PC-9 (cell line): ENCODE measurements around the gene COPZ2. TPM values are rescaled to one million over a fixed set of nuclear protein-coding genes. Genes with fewer than 3 reads are reported as not detected.
"Not testable (repeated sequence)": the region's sequence is repeated elsewhere in the genome, so short reads cannot be mapped to it uniquely, and the experiment has no call there.

Experiments used
- Bru-seq: library from RNA; stranded (reverse); fragments of 400-500 nt; gene quantifications from one replicate; lab custom pipeline; 2021; lab: Mats Ljungman, UMichigan
- BruChase-seq, 2 experiments: library from RNA; stranded (reverse); fragments of 400-500 nt; gene quantifications; one replicate each; lab custom pipeline; 2021; lab: Mats Ljungman, UMichigan
- BruUV-seq: library from RNA; stranded (reverse); fragments of 400-500 nt; replicated peaks from 2 replicates; lab custom pipeline; 2021; lab: Mats Ljungman, UMichigan
- CTCF ChIA-PET: fragments of 300-600 bp; sonication (Branson Sonifier 250); formaldehyde crosslinking; loops from one replicate; lab custom pipeline; 2022; ENCODE audit warnings: antibody characterized with exemption; lab: Charles Lee
- POLR2A ChIA-PET: fragments of 300-600 bp; sonication (Branson Sonifier 250); formaldehyde crosslinking; loops from one replicate; lab custom pipeline; 2022; ENCODE audit warnings: antibody characterized with exemption; ENCODE audit not compliant: unreplicated experiment; lab: Charles Lee
- DNase-seq, 2 experiments: peaks; one replicate each; pipeline versions ENCODE4 v3.0.0 to v3.0.0-alpha.2; 2015 to 2022; ENCODE audit warnings: mixed read lengths in 1 of 2
- H2AFZ ChIP-seq: fragments of 200-600 bp; sonication (generic); 2 replicates; pipeline ENCODE4 v1.8.1; 2017; ENCODE audit warnings: antibody characterized with exemption
- H3F3A ChIP-seq: fragments of 200-600 bp; sonication (generic); 2 replicates; pipeline ENCODE4 v1.8.1; 2017; ENCODE audit warnings: antibody characterized with exemption, mild to moderate bottlenecking, low read depth; ENCODE audit not compliant: insufficient read depth
- H3K27ac ChIP-seq: fragments of 200-600 bp; sonication (generic); 2 replicates; pipeline ENCODE4 v1.6.1; 2016; ENCODE audit warnings: mixed run types
- H3K27me3 ChIP-seq: fragments of 200-600 bp; sonication (generic); 2 replicates; pipeline ENCODE4 v1.6.1; 2016; ENCODE audit warnings: low read depth, mixed run types; ENCODE audit not compliant: insufficient read depth
- H3K36me3 ChIP-seq: fragments of 200-600 bp; sonication (generic); 2 replicates; pipeline ENCODE4 v1.6.1; 2016; ENCODE audit warnings: low read depth, mixed run types
- H3K4me1 ChIP-seq: fragments of 200-600 bp; sonication (generic); replicated peaks from 2 replicates; pipeline ENCODE4 v1.6.1; 2016; ENCODE audit warnings: mixed run types; ENCODE audit not compliant: insufficient read depth
- H3K4me2 ChIP-seq: fragments of 200-600 bp; sonication (generic); 2 replicates; pipeline ENCODE4 v1.6.1; 2017; ENCODE audit warnings: mixed run types
- H3K4me3 ChIP-seq: fragments of 200-600 bp; sonication (generic); 2 replicates; pipeline ENCODE4 v1.6.1; 2016; ENCODE audit warnings: mixed run types
- H3K79me2 ChIP-seq: fragments of 200-600 bp; sonication (generic); 2 replicates; pipeline ENCODE4 v1.6.1; 2017; ENCODE audit warnings: low read depth, mixed run types
- H3K9me2 ChIP-seq: fragments of 200-600 bp; sonication (generic); 2 replicates; pipeline ENCODE4 v1.8.1; 2017; ENCODE audit warnings: mild to moderate bottlenecking; ENCODE audit not compliant: insufficient read depth
- H3K9me3 ChIP-seq: fragments of 200-600 bp; sonication (generic); 2 replicates; pipeline ENCODE4 v1.8.1; 2016; ENCODE audit warnings: low read depth; ENCODE audit not compliant: insufficient read depth
- H4K20me1 ChIP-seq: fragments of 200-600 bp; sonication (generic); 2 replicates; pipeline ENCODE4 v1.8.1; 2017; ENCODE audit not compliant: insufficient read depth
- EZH2 ChIP-seq: fragments of 200-600 bp; sonication (generic); IDR thresholded peaks from 2 replicates; pipeline ENCODE4 v1.8.0; 2017; ENCODE audit warnings: antibody characterized with exemption, low read depth
- intact Hi-C: fragments of 100-400 bp; cut with micrococcal nuclease; formaldehyde crosslinking; loops from one replicate; pipeline ENCODE4 v1.10.0; 2022; ENCODE audit not compliant: unreplicated experiment
- long read RNA-seq: library from polyadenylated mRNA; stranded (forward); transcript quantifications from one replicate; pipeline ENCODE4 v2.0.0, GENCODE V29; 2022
- total RNA-seq: library from RNA; stranded (reverse); gene quantifications from 2 replicates; pipeline ENCODE4 v1.2.3, GENCODE V29; 2021
- TF ChIP-seq, protein P1 (sequence below): fragments of 200-600 bp; sonication (generic); conservative IDR thresholded peaks from 2 replicates; pipeline ENCODE4 v1.6.1; 2017; ENCODE audit warnings: mixed run types, antibody characterized with exemption, mild to moderate bottlenecking, moderate library complexity

Gene COPZ2
- total RNA-seq (2.6 and 2.7 TPM in 2 replicates), Bru-seq, nascent RNA (percentile 19 among the genes with signal in this experiment), BruChase-seq, experiment 1, labeled RNA remaining after a 2-hour chase (percentile 25 among the genes with signal in this experiment), BruChase-seq, experiment 2, labeled RNA remaining after a 6-hour chase (percentile 7 among the genes with signal in this experiment)
- long read RNA-seq, partial matches to known transcripts: 0 of 8 reads
- long read RNA-seq, other reads (novel, unspliced or antisense): 5 of 8 reads

GRCh38 chr17:48037036-48037837 is at the start of gene COPZ2:
COPZ2 (minus strand) TSS chr17:48037797; CDS start chr17:48037777, 20 bp downstream.
- H3K79me2 ChIP-seq: no peaks in the 10 kb centered on the region
- TF ChIP-seq, protein P1, sequence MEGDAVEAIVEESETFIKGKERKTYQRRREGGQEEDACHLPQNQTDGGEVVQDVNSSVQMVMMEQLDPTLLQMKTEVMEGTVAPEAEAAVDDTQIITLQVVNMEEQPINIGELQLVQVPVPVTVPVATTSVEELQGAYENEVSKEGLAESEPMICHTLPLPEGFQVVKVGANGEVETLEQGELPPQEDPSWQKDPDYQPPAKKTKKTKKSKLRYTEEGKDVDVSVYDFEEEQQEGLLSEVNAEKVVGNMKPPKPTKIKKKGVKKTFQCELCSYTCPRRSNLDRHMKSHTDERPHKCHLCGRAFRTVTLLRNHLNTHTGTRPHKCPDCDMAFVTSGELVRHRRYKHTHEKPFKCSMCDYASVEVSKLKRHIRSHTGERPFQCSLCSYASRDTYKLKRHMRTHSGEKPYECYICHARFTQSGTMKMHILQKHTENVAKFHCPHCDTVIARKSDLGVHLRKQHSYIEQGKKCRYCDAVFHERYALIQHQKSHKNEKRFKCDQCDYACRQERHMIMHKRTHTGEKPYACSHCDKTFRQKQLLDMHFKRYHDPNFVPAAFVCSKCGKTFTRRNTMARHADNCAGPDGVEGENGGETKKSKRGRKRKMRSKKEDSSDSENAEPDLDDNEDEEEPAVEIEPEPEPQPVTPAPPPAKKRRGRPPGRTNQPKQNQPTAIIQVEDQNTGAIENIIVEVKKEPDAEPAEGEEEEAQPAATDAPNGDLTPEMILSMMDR: no peak
- peak; percentile 96 for TF ChIP-seq EZH2
- H3K27me3 ChIP-seq: peaks cover 53% of the 10 kb centered on the region
- H3K4me1 ChIP-seq: no peaks in the 10 kb centered on the region
- H3K9me3 ChIP-seq: no peaks in the 10 kb centered on the region
- DNase-seq: no peak
- H3K27ac ChIP-seq: no peak within 1 kb of the TSS
- POLR2A ChIA-PET: no interaction called here
- no peaks in the 10 kb centered on the region for H4K20me1 ChIP-seq
- intact Hi-C loops: no loop called here
- no TSS peak for BruUV-seq
- H3K36me3 ChIP-seq: no peaks in the 10 kb centered on the region
- H3K4me2 ChIP-seq: peak within 1 kb of the TSS; percentile 74
- H3K4me3 ChIP-seq: peak within 1 kb of the TSS; percentile 49; the same call in 1 of the 2 replicates
- peaks cover 14% of the 10 kb centered on the region; the same call in 1 of the 2 replicates for H3F3A ChIP-seq
- no peak within 1 kb of the TSS for H2AFZ ChIP-seq
- CTCF ChIA-PET: no interaction called here
- H3K9me2 ChIP-seq: no peaks in the 10 kb centered on the region

GRCh38 chr17:48084932-48085331 is 47.3 kb upstream of the COPZ2 start:
- H3K9me2 ChIP-seq: no peaks in the 10 kb centered on the region
- no peaks in the 10 kb centered on the region for H3K4me1 ChIP-seq
- peaks cover 88% of the 10 kb centered on the region for H3K79me2 ChIP-seq
- no peak overlapping the region for H3K27ac ChIP-seq
- H3K27me3 ChIP-seq: no peaks in the 10 kb centered on the region
- H3K4me2 ChIP-seq: no peak overlapping the region
- ChIA-PET POLR2A (no interaction called here), CTCF (no interaction called here)
- H4K20me1 ChIP-seq: peaks cover 46% of the 10 kb centered on the region
- H3K36me3 ChIP-seq: no peaks in the 10 kb centered on the region
- peaks cover 30% of the 10 kb centered on the region for H3F3A ChIP-seq
- DNase-seq: no peak
- no peak for TF ChIP-seq EZH2
- TF ChIP-seq, protein P1: no peak
- no TSS peak for BruUV-seq
- H3K4me3 ChIP-seq: no peak overlapping the region
- intact Hi-C loops: no loop called here
- no peaks in the 10 kb centered on the region for H3K9me3 ChIP-seq
- H2AFZ ChIP-seq: no peak overlapping the region

DNA sequence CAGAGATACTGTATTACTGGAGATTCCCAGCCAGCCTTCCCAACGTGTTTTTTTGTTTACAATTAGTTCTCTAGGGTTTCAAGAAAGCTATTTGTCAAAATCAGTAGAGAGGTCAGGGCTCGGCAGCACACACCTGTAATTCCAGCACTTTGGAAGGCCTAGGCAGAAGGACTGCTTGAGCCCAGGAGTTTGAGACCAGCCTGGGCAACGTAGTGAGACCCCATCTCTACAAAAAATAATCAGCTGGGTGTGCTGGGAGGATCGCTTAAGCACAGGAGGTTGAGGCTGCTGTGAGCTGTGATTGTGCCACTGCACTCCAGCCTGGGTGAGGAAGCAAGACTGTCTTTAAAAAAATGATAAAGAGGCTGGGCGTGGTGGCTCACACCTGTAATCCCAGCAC is 44.3 kb upstream of the COPZ2 start:
- BruUV-seq: no TSS peak

GRCh38 chr17:48077152-48077551 is 39.6 kb upstream of the COPZ2 start:
- Histone ChIP-seq H3K36me3 (peaks cover 21% of the 10 kb centered on the region), H4K20me1 (peaks cover 46% of the 10 kb centered on the region), H3K79me2 (peaks cover 35% of the 10 kb centered on the region), H3F3A (peaks cover 39% of the 10 kb centered on the region; the same call in 1 of the 2 replicates)
- H3K4me3 ChIP-seq, BruUV-seq, intact Hi-C loops, H3K9me2 ChIP-seq, H3K27me3 ChIP-seq, H3K4me2 ChIP-seq, H2AFZ ChIP-seq, POLR2A ChIA-PET, H3K4me1 ChIP-seq, H3K9me3 ChIP-seq, DNase-seq, CTCF ChIA-PET, H3K27ac ChIP-seq: not testable (repeated sequence)

More for the DNA sequence above, 44.3 kb upstream of the COPZ2 start:
- H3K79me2 ChIP-seq: peaks cover 76% of the 10 kb centered on the region
- TF ChIP-seq EZH2: no peak
- TF ChIP-seq, protein P1: no peak
- H3K4me2 ChIP-seq: no peak overlapping the region
- no peaks in the 10 kb centered on the region for H3K36me3 ChIP-seq
- peaks cover 39% of the 10 kb centered on the region for H3F3A ChIP-seq
- no peak for DNase-seq
- H3K9me2 ChIP-seq: no peaks in the 10 kb centered on the region
- no peaks in the 10 kb centered on the region for H3K27me3 ChIP-seq
- intact Hi-C loops: no loop called here
- H4K20me1 ChIP-seq: peaks cover 62% of the 10 kb centered on the region
- H3K27ac ChIP-seq: peak overlapping the region; percentile 26
- no peak overlapping the region for H2AFZ ChIP-seq
- ChIA-PET CTCF (interaction anchor here (0.6 kb wide), 1 partner anchor 554 kb away, joined by 4 read pairs; no protein-coding TSS in a partner anchor), POLR2A (no interaction called here)
- H3K4me3 ChIP-seq: no peak overlapping the region
- no peaks in the 10 kb centered on the region for H3K4me1 ChIP-seq
- no peaks in the 10 kb centered on the region for H3K9me3 ChIP-seq
